HepG2 (cell line): Measurements from ENCODE around the gene SLC25A19. TPM values are rescaled to one million over a fixed set of nuclear protein-coding genes. Genes with fewer than 3 reads are reported as not detected.

Experiments used
- CTCF ChIP-seq: sonication (generic); formaldehyde crosslinking; IDR thresholded peaks from 2 replicates; pipeline ENCODE4 v1.5.0; 2020; ENCODE audit warnings: mild to moderate bottlenecking, missing genetic modification reagents, moderate library complexity
- E2F2 ChIP-seq: sonication (generic); formaldehyde crosslinking; IDR thresholded peaks from 2 replicates; pipeline ENCODE4 v1.4.0; 2020; ENCODE audit warnings: missing genetic modification reagents, borderline replicate concordance
- HDAC2 ChIP-seq: sonication (generic); formaldehyde crosslinking; IDR thresholded peaks from 2 replicates; pipeline ENCODE4 v1.4.0; 2020; ENCODE audit warnings: missing genetic modification reagents
- HNRNPH1 ChIP-seq: fragments of 200-400 bp; formaldehyde crosslinking; optimal IDR thresholded peaks from 2 replicates; pipeline ENCODE3; 2017; ENCODE audit warnings: mild to moderate bottlenecking, low read depth, low read length
- HNRNPL ChIP-seq: fragments of 200-400 bp; formaldehyde crosslinking; IDR thresholded peaks from 2 replicates; pipeline ENCODE4 v1.6.1; 2017; ENCODE audit warnings: mild to moderate bottlenecking, low read depth, low read length
- IKZF1 ChIP-seq: fragments of 450-650 bp; IDR thresholded peaks from 2 replicates; pipeline ENCODE4 v1.7.1; 2016
- KDM2A ChIP-seq: sonication (generic); formaldehyde crosslinking; IDR thresholded peaks from 2 replicates; pipeline ENCODE4 v1.4.0; 2020; ENCODE audit warnings: low read depth, missing genetic modification reagents, borderline replicate concordance
- KLF16 ChIP-seq, 2 experiments: sonication (generic) in 1 of 2; formaldehyde crosslinking in 1 of 2; IDR thresholded peaks; 2 replicates each; pipeline versions ENCODE4 v1.6.1 to v1.8.0; 2016 to 2023; ENCODE audit warnings: missing genetic modification reagents in 2 of 2, missing compliant biosample characterization in 1 of 2
- MAZ ChIP-seq, 2 experiments: sonication (generic) in 1 of 2; formaldehyde crosslinking in 1 of 2; IDR thresholded peaks; 2 replicates each; pipeline versions ENCODE4 v1.5.0 to v1.6.1; 2012 to 2020; ENCODE audit warnings: low read depth in 2 of 2, mild to moderate bottlenecking in 2 of 2, borderline replicate concordance in 1 of 2, improper control_type of control experiment in 1 of 2, low read length in 1 of 2, missing genetic modification reagents in 1 of 2, moderate library complexity in 1 of 2
- MEF2D ChIP-seq: sonication (generic); formaldehyde crosslinking; IDR thresholded peaks from 2 replicates; pipeline ENCODE4 v1.5.1; 2020; ENCODE audit warnings: mild to moderate bottlenecking, missing genetic modification reagents
- MYNN ChIP-seq: sonication (generic); formaldehyde crosslinking; IDR thresholded peaks from 2 replicates; pipeline ENCODE4 v1.4.0; 2020; ENCODE audit warnings: mild to moderate bottlenecking, low read depth, missing genetic modification reagents
- ZBTB7B ChIP-seq: sonication (generic); formaldehyde crosslinking; IDR thresholded peaks from 2 replicates; pipeline ENCODE4 v1.4.0; 2020; ENCODE audit warnings: missing genetic modification reagents
- ZGPAT ChIP-seq: IDR thresholded peaks from 2 replicates; pipeline ENCODE4 v1.6.1; 2016; ENCODE audit warnings: mild to moderate bottlenecking
- ZNF225 ChIP-seq: sonication (generic); formaldehyde crosslinking; IDR thresholded peaks from 2 replicates; pipeline ENCODE4 v1.4.0; 2020; ENCODE audit warnings: mild to moderate bottlenecking, missing genetic modification reagents
- ZNF337 ChIP-seq: sonication (generic); formaldehyde crosslinking; IDR thresholded peaks from 2 replicates; pipeline ENCODE4 v1.5.1; 2020; ENCODE audit warnings: missing genetic modification reagents, low read depth, mild to moderate bottlenecking, borderline replicate concordance
- ZNF460 ChIP-seq: sonication (generic); formaldehyde crosslinking; IDR thresholded peaks from 2 replicates; pipeline ENCODE4 v1.5.1; 2020; ENCODE audit warnings: missing genetic modification reagents, mild to moderate bottlenecking, borderline replicate concordance
- ZNF512B ChIP-seq: sonication (generic); formaldehyde crosslinking; IDR thresholded peaks from 2 replicates; pipeline ENCODE4 v1.5.1; 2020; ENCODE audit warnings: missing genetic modification reagents, mild to moderate bottlenecking, borderline replicate concordance
- ZNF639 ChIP-seq: conservative IDR thresholded peaks from 2 replicates; pipeline ENCODE4 v1.6.1; 2018; ENCODE audit warnings: missing genetic modification reagents
- polyA plus RNA-seq, 8 experiments: library from polyadenylated mRNA; depleted of rRNA in 3 of 8; stranded (reverse) in 7 of 8; unstranded in 1 of 8; fragments of >200 nt; fragmentation: Illumina TruSeq in 4 of 8; extraction: Trizol in 4 of 8; gene quantifications; 2 replicates each; pipeline versions ENCODE4 v1.2.1 to v1.2.3, GENCODE V29; 2011 to 2016; ENCODE audit warnings: low read depth in 4 of 8, missing spikeins in 1 of 8, mixed read lengths in 1 of 8; ENCODE audit not compliant: insufficient read depth in 1 of 8
- total RNA-seq, 5 experiments: library from RNA; depleted of rRNA; stranded (reverse); fragments of >200 nt; fragmentation: Illumina TruSeq; extraction: Trizol; gene quantifications; 2 replicates each; pipeline ENCODE4 v1.2.3, GENCODE V29; 2016; ENCODE audit warnings: low read depth in 1 of 5

Gene SLC25A19
- total and polyA plus RNA-seq, 2 of the 13 experiments (the other 11 are each of a cell fraction or from before 2014, with no cell fraction given), result 24.4 to 41.4 TPM

GRCh38 chr17:75289115-75289831, at the start of gene SLC25A19 (continued):
- peak; percentile 50; the same call in 1 of the 2 replicates for TF ChIP-seq ZNF512B (CRISPR knock-in tag)
- TF ChIP-seq ZBTB7B (CRISPR knock-in tag), result peak; percentile 97
- TF ChIP-seq ZGPAT (CRISPR knock-in tag), result peak; percentile 92
- no peak for TF ChIP-seq HNRNPH1
- TF ChIP-seq ZNF639 (CRISPR knock-in tag), result peak; percentile 47
- peak in 1 of 2 experiments; percentile 87; a peak in 2 of 4 replicates for TF ChIP-seq KLF16 (CRISPR knock-in tag; IDR thresholded peaks at IDR 0.05)
- TF ChIP-seq ZNF225, result peak; percentile 83
- TF ChIP-seq ZNF460 (CRISPR knock-in tag), result no peak; the same call in 1 of the 2 replicates
- TF ChIP-seq E2F2 (CRISPR knock-in tag), result peak; percentile 92; the same call in 1 of the 2 replicates
- TF ChIP-seq KDM2A (CRISPR knock-in tag), result peak; percentile 91
- TF ChIP-seq MYNN, result peak; percentile 93
- peak; percentile 77 for TF ChIP-seq HDAC2 (CRISPR knock-in tag)
- no peak for TF ChIP-seq IKZF1
- TF ChIP-seq HNRNPL, result no peak
- TF ChIP-seq CTCF (CRISPR knock-in tag), result peak; percentile 93
- TF ChIP-seq MEF2D, result peak; percentile 76
- TF ChIP-seq ZNF337 (CRISPR knock-in tag), result peak; percentile 25; the same call in 1 of the 2 replicates
- TF ChIP-seq MAZ (IDR thresholded peaks at IDR 0.05; ENCODE audit: borderline replicate concordance, low read depth, low read length), result no peak
- peak; percentile 82 for TF ChIP-seq MAZ (CRISPR knock-in tag; IDR thresholded peaks at IDR 0.05; ENCODE audit: low read depth)
